ENCODE data around the gene PLEKHO1. TPM values are rescaled to one million over a fixed set of nuclear protein-coding genes. Genes with fewer than 3 reads are reported as not detected.

Gene PLEKHO1
- total and polyA plus RNA-seq, 9 donors: 64.6 to 100 (median 90.9) TPM

GRCh38 chr1:150156868-150157603 lies 7.3 kb downstream of the PLEKHO1 start:
- Histone ChIP-seq H3K27ac (ENCODE audit: low read length) (no peak overlapping the region), H3K4me1 (ENCODE audit: control insufficient read depth, insufficient read depth, low read length) (peaks cover 16% of the 10 kb centered on the region)

GRCh38 chr1:150159550-150159949 lies 9.8 kb downstream of the PLEKHO1 start:
- H3K4me3 ChIP-seq (ENCODE audit: low read length): no peak overlapping the region
- no peaks in the 10 kb centered on the region for H3K9me3 ChIP-seq (replicated peaks; ENCODE audit: control insufficient read depth, low read depth, low read length)
- H3K27ac ChIP-seq (ENCODE audit: low read length): peak overlapping the region; percentile 74
- H3K27me3 ChIP-seq (ENCODE audit: control insufficient read depth, insufficient read depth, low read length): no peaks in the 10 kb centered on the region
- DNase-seq: peak; percentile 53
- H3K4me1 ChIP-seq (ENCODE audit: control insufficient read depth, insufficient read depth, low read length): peaks cover 31% of the 10 kb centered on the region
- H3K36me3 ChIP-seq (ENCODE audit: control insufficient read depth, insufficient read depth, low read length): peaks cover 61% of the 10 kb centered on the region
- WGBS (ENCODE audit: insufficient coverage): 77% methylated on average over 2 of the region's 8 CpGs

More at GRCh38 chr1:150156868-150157603, 7.3 kb downstream of the PLEKHO1 start:
- no peaks in the 10 kb centered on the region for H3K9me3 ChIP-seq (replicated peaks; ENCODE audit: control insufficient read depth, low read depth, low read length)
- peaks cover 82% of the 10 kb centered on the region for H3K36me3 ChIP-seq (ENCODE audit: control insufficient read depth, insufficient read depth, low read length)
- no peaks in the 10 kb centered on the region for H3K27me3 ChIP-seq (ENCODE audit: control insufficient read depth, insufficient read depth, low read length)
- no peak overlapping the region for H3K4me3 ChIP-seq (ENCODE audit: low read length)
- DNase-seq: no peak
- 84% methylated on average over 5 of the region's 16 CpGs for WGBS (ENCODE audit: insufficient coverage)

DNA sequence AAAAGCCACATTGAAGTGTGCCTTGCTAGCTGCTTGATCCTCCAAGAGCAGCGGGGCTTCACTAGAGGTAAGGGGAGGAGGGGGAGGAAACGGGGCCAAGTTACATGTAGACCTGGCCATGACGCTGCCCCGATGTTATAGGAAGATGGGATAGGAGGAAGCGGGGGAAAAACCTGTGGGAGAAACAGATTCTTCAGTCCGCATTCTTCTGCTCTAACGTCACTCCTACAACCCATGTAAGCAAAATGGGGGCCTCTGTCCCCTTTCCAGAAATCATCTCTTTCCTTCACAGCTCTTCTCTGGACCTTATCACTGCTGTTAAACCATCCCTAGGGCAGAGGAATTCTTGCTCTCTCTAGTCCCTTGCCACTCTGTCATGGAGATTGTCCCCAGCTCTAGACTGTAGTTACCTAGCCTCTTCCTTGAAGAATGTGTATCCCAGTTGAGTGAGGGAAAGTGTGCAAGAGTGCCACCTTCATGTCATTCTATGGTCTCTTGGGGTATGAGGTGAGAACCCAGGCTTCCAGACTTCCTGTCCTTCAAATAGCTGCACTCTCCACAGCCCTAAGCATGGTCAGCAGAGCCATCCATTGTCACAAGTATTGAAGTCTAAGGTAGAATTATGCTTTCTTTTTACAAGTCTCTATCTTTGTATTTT lies 11.4 kb downstream of the PLEKHO1 start:
- Histone ChIP-seq H3K27me3 (ENCODE audit: control insufficient read depth, insufficient read depth, low read length) (no peaks in the 10 kb centered on the region), H3K4me3 (ENCODE audit: low read length) (no peak overlapping the region), H3K36me3 (ENCODE audit: control insufficient read depth, insufficient read depth, low read length) (peaks cover 46% of the 10 kb centered on the region), H3K4me1 (ENCODE audit: control insufficient read depth, insufficient read depth, low read length) (peaks cover 34% of the 10 kb centered on the region), H3K9me3 (replicated peaks; ENCODE audit: control insufficient read depth, low read depth, low read length) (no peaks in the 10 kb centered on the region), H3K27ac (ENCODE audit: low read length) (peak overlapping the region; percentile 97)
- no peak for DNase-seq
- WGBS (ENCODE audit: insufficient coverage): 21% methylated on average over 2 of the region's 7 CpGs

- no peak overlapping the region for H3K4me3 ChIP-seq (ENCODE audit: low read length)
- peak overlapping the region; percentile 97 for H3K27ac ChIP-seq (ENCODE audit: low read length)
Observed at GRCh38 chr1:150161747-150162581, 12.2 kb downstream of the PLEKHO1 start.

GRCh38 chr1:150162582-150162861 lies 12.8 kb downstream of the PLEKHO1 start:
- Histone ChIP-seq H3K4me3 (ENCODE audit: low read length) (peak overlapping the region; percentile 34), H3K27ac (ENCODE audit: low read length) (peak overlapping the region; percentile 97), H3K9me3 (replicated peaks; ENCODE audit: control insufficient read depth, low read depth, low read length) (no peaks in the 10 kb centered on the region), H3K4me1 (ENCODE audit: control insufficient read depth, insufficient read depth, low read length) (peaks cover 34% of the 10 kb centered on the region), H3K27me3 (ENCODE audit: control insufficient read depth, insufficient read depth, low read length) (no peaks in the 10 kb centered on the region), H3K36me3 (ENCODE audit: control insufficient read depth, insufficient read depth, low read length) (peaks cover 32% of the 10 kb centered on the region)
- DNase-seq: no peak
- WGBS (ENCODE audit: insufficient coverage): no CpG with 5 or more reads among the region's 4 CpGs

More at GRCh38 chr1:150161747-150162581, 12.2 kb downstream of the PLEKHO1 start:
- Histone ChIP-seq H3K27me3 (ENCODE audit: control insufficient read depth, insufficient read depth, low read length) (no peaks in the 10 kb centered on the region), H3K9me3 (replicated peaks; ENCODE audit: control insufficient read depth, low read depth, low read length) (no peaks in the 10 kb centered on the region), H3K4me1 (ENCODE audit: control insufficient read depth, insufficient read depth, low read length) (peaks cover 34% of the 10 kb centered on the region), H3K36me3 (ENCODE audit: control insufficient read depth, insufficient read depth, low read length) (peaks cover 38% of the 10 kb centered on the region)
- peak; percentile 47 for DNase-seq
- 35% methylated on average over 7 of the region's 9 CpGs for WGBS (ENCODE audit: insufficient coverage)

DNA sequence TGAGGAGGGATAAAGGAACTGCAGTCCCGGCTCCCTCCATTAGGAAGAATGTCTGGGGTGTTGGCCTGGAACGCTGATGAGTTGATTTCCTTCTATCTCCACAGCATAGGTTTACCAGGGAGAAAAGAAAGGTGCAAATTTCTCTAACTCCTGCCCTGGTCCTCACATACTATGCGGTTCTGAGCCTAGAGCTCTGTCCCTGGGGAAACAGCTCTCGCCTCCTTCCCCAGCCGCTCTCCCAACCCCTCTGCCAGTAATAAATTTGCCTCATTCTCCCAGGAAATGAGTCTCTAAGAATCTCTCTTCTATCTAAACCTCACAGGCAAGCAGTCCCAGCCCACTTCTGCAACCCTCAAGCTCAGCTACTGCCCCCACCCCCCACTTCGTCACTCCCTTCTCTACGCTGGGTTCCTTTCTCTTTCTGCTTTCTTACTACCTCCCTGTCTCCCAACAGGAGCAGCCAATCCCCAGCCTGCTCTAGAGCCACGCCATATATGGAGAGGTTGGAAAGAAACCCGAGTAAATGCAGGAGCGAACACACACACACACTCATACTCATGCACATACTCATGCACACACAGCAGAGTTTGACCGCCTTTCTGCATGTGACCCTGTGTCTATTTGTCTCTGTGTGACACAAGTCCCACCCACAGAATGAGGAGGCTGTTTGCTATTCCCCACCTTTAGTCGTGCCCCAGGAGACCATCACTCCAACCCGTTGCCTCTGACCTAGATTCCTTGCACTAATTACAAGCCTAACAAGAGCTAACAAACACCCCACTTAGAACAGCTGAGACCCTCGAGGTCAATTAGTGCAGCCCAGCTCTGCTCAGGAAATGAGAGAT lies 13.4 kb downstream of the PLEKHO1 start:
- no peaks in the 10 kb centered on the region for H3K9me3 ChIP-seq (replicated peaks; ENCODE audit: control insufficient read depth, low read depth, low read length)
- peaks cover 26% of the 10 kb centered on the region for H3K36me3 ChIP-seq (ENCODE audit: control insufficient read depth, insufficient read depth, low read length)
- peaks cover 34% of the 10 kb centered on the region for H3K4me1 ChIP-seq (ENCODE audit: control insufficient read depth, insufficient read depth, low read length)
- H3K27ac ChIP-seq (ENCODE audit: low read length): peak overlapping the region; percentile 97
- 0% methylated on average over 5 of the region's 14 CpGs for WGBS (ENCODE audit: insufficient coverage)
- DNase-seq: peak; percentile 99
- H3K4me3 ChIP-seq (ENCODE audit: low read length): peak overlapping the region; percentile 34
- no peaks in the 10 kb centered on the region for H3K27me3 ChIP-seq (ENCODE audit: control insufficient read depth, insufficient read depth, low read length)

- H3K27ac ChIP-seq (ENCODE audit: low read length): peak overlapping the region; percentile 97
- no CpG with 5 or more reads among the region's 5 CpGs for WGBS (ENCODE audit: insufficient coverage)
- H3K27me3 ChIP-seq (ENCODE audit: control insufficient read depth, insufficient read depth, low read length): no peaks in the 10 kb centered on the region
- peaks cover 15% of the 10 kb centered on the region for H3K36me3 ChIP-seq (ENCODE audit: control insufficient read depth, insufficient read depth, low read length)
- peaks cover 36% of the 10 kb centered on the region for H3K4me1 ChIP-seq (ENCODE audit: control insufficient read depth, insufficient read depth, low read length)
- H3K9me3 ChIP-seq (replicated peaks; ENCODE audit: control insufficient read depth, low read depth, low read length): no peaks in the 10 kb centered on the region
- peak; percentile 24 for DNase-seq
- no peak overlapping the region for H3K4me3 ChIP-seq (ENCODE audit: low read length)
Observed at GRCh38 chr1:150164224-150164623, 14.5 kb downstream of the PLEKHO1 start.

- H3K36me3 ChIP-seq (ENCODE audit: control insufficient read depth, insufficient read depth, low read length): peaks cover 10% of the 10 kb centered on the region
- H3K9me3 ChIP-seq (replicated peaks; ENCODE audit: control insufficient read depth, low read depth, low read length): no peaks in the 10 kb centered on the region
- peak; percentile 38 for DNase-seq
- peaks cover 35% of the 10 kb centered on the region for H3K4me1 ChIP-seq (ENCODE audit: control insufficient read depth, insufficient read depth, low read length)
- H3K4me3 ChIP-seq (ENCODE audit: low read length): no peak overlapping the region
- H3K27me3 ChIP-seq (ENCODE audit: control insufficient read depth, insufficient read depth, low read length): no peaks in the 10 kb centered on the region
- 69% methylated on average over 3 of the region's 5 CpGs for WGBS (ENCODE audit: insufficient coverage)
- H3K27ac ChIP-seq (ENCODE audit: low read length): no peak overlapping the region
Observed at GRCh38 chr1:150164779-150165178, 15.1 kb downstream of the PLEKHO1 start.

GRCh38 chr1:150165622-150166612 lies 16.2 kb downstream of the PLEKHO1 start:
- Histone ChIP-seq H3K36me3 (ENCODE audit: control insufficient read depth, insufficient read depth, low read length) (no peaks in the 10 kb centered on the region), H3K27me3 (ENCODE audit: control insufficient read depth, insufficient read depth, low read length) (no peaks in the 10 kb centered on the region), H3K4me1 (ENCODE audit: control insufficient read depth, insufficient read depth, low read length) (peaks cover 33% of the 10 kb centered on the region), H3K9me3 (replicated peaks; ENCODE audit: control insufficient read depth, low read depth, low read length) (no peaks in the 10 kb centered on the region), H3K27ac (ENCODE audit: low read length) (peak overlapping the region; percentile 38), H3K4me3 (ENCODE audit: low read length) (no peak overlapping the region)
- 72% methylated on average over 8 of the region's 14 CpGs for WGBS (ENCODE audit: insufficient coverage)
- peak; percentile 63 for DNase-seq

Data from muscle of leg (tissue), 11 donors.